ENCODE measurements around the gene SGMS1. TPM values are rescaled to one million over a fixed set of nuclear protein-coding genes. Genes with fewer than 3 reads are reported as not detected.

Gene SGMS1
- total and polyA plus RNA-seq, 3 donors from 2014 or later, result 30.6 to 90.9 (median 63.2) TPM

DNA sequence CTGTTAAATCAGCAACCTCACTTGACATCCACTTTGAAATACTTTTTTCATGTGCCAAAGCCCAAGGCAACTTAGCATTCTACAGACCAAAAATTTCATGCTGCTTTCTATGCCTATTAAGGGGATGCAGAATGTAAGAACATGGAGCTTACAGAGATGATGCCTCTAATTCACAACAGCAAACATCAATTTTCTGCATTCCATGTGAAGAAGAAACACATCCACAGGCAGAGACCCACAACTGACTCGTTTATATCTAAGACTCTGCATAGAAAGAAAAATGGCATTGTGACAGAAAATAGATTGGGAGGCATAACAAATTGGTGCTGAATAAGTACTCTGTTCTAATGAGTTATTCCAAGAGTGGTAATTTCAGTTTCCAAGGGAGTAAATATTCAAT lies 107.6 kb downstream of the SGMS1 start:
- intact Hi-C loops (cut with DNase I; ENCODE audit: low total_unique reads), result no loop called here
- Histone ChIP-seq H3K4me1 (peaks cover 19% of the 10 kb centered on the region), H3K27ac (no peak overlapping the region), H3K36me3 (ENCODE audit: low read depth, missing control alignments) (no peaks in the 10 kb centered on the region), H3K27me3 (no peaks in the 10 kb centered on the region), H3K4me3 (no peak overlapping the region), H3K9me3 (no peaks in the 10 kb centered on the region)
- WGBS, 2 donors, result 29 to 59% methylated on average over 1 of the region's 1 CpG
- DNase-seq, result no peak
- TF ChIP-seq, protein P1, sequence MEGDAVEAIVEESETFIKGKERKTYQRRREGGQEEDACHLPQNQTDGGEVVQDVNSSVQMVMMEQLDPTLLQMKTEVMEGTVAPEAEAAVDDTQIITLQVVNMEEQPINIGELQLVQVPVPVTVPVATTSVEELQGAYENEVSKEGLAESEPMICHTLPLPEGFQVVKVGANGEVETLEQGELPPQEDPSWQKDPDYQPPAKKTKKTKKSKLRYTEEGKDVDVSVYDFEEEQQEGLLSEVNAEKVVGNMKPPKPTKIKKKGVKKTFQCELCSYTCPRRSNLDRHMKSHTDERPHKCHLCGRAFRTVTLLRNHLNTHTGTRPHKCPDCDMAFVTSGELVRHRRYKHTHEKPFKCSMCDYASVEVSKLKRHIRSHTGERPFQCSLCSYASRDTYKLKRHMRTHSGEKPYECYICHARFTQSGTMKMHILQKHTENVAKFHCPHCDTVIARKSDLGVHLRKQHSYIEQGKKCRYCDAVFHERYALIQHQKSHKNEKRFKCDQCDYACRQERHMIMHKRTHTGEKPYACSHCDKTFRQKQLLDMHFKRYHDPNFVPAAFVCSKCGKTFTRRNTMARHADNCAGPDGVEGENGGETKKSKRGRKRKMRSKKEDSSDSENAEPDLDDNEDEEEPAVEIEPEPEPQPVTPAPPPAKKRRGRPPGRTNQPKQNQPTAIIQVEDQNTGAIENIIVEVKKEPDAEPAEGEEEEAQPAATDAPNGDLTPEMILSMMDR (IDR thresholded peaks at IDR 0.05), result no peak
- TF ChIP-seq POLR2A (IDR thresholded peaks at IDR 0.05), result no peak

DNA sequence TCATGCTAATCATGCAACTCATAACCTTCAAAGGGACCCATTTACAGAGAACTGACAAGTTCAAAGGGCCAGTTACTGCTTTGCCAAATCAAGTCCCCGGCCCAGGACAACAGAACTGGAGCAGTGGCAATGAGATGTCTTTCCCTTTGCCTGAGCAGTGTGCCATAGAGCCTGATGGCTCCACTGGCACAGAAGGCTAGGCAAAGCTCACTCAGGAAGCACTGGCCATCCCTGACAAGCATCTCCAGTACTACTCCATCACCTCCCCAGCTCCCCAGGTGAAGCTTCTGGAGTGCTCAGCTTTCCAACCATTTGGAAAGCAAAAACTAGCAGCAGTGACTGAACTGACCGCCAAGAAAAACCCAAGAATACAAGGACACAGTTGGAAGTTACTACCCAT lies 108.3 kb downstream of the SGMS1 start:
- 80 to 81% methylated on average over 2 of the region's 2 CpGs for WGBS, 2 donors
- intact Hi-C loops (cut with DNase I; ENCODE audit: low total_unique reads), result no loop called here
- H3K27me3 ChIP-seq, result no peaks in the 10 kb centered on the region
- no peak for DNase-seq
- H3K27ac ChIP-seq, result no peak overlapping the region
- no peaks in the 10 kb centered on the region for H3K9me3 ChIP-seq
- no peak for TF ChIP-seq POLR2A (IDR thresholded peaks at IDR 0.05)
- TF ChIP-seq, protein P1 (IDR thresholded peaks at IDR 0.05), result no peak
- no peaks in the 10 kb centered on the region for H3K36me3 ChIP-seq (ENCODE audit: low read depth, missing control alignments)
- no peak overlapping the region for H3K4me3 ChIP-seq
- H3K4me1 ChIP-seq, result peaks cover 19% of the 10 kb centered on the region

DNA sequence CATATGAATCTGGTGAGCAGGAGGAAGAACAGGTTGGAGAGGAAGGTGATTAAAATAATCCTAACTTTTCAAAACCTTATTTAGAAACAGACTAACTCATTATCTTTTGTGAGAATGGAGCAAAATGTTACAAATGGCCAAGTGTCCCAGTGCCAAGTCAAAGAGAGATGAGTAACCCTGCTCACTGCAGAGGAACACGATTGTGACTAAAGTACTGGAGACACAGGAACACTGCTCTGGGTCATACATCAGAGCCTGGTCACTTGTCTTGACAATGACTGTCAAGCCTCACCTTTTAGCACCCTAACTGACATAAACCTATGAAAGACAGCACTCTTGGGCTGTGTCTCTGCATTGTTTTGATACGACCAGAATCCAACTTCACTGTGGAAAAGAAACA lies 108.8 kb downstream of the SGMS1 start:
- no peaks in the 10 kb centered on the region for H3K27me3 ChIP-seq
- 54 to 62% methylated on average over 2 of the region's 2 CpGs for WGBS, 2 donors
- no peak overlapping the region for H3K4me3 ChIP-seq
- H3K4me1 ChIP-seq, result peaks cover 19% of the 10 kb centered on the region
- no peaks in the 10 kb centered on the region for H3K9me3 ChIP-seq
- H3K36me3 ChIP-seq (ENCODE audit: low read depth, missing control alignments), result no peaks in the 10 kb centered on the region
- no peak overlapping the region for H3K27ac ChIP-seq
- DNase-seq, result peak; percentile 63
- intact Hi-C loops (cut with DNase I; ENCODE audit: low total_unique reads), result no loop called here
- TF ChIP-seq, protein P1 (IDR thresholded peaks at IDR 0.05), result no peak
- TF ChIP-seq POLR2A (IDR thresholded peaks at IDR 0.05), result no peak

DNA sequence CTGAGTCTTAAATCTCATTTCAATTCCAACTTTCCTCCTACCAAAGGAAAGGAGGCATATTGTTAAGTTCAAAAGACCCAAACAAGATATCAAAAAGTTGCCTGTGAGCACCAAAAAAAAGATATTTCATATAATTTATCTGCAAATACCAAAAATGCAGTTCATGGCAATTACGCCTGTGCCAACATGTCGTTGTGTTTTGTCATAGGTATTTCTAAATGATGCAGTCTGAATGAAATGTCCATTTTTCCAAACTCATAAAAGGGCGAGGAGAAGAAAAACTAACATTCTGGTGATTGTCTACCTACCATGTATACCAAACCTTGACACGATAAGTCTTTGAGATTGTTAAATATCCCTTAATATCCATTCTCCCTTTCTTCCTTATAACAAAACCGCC lies 109.8 kb downstream of the SGMS1 start:
- Histone ChIP-seq H3K4me3 (no peak overlapping the region), H3K27me3 (no peaks in the 10 kb centered on the region), H3K27ac (no peak overlapping the region), H3K4me1 (peaks cover 19% of the 10 kb centered on the region), H3K9me3 (no peaks in the 10 kb centered on the region), H3K36me3 (ENCODE audit: low read depth, missing control alignments) (no peaks in the 10 kb centered on the region)
- intact Hi-C loops (cut with DNase I; ENCODE audit: low total_unique reads), result no loop called here
- 77% methylated on average over 5 of the region's 5 CpGs for WGBS, 2 donors
- DNase-seq, result no peak
- TF ChIP-seq POLR2A (IDR thresholded peaks at IDR 0.05), result no peak
- TF ChIP-seq, protein P1 (IDR thresholded peaks at IDR 0.05), result no peak

DNA sequence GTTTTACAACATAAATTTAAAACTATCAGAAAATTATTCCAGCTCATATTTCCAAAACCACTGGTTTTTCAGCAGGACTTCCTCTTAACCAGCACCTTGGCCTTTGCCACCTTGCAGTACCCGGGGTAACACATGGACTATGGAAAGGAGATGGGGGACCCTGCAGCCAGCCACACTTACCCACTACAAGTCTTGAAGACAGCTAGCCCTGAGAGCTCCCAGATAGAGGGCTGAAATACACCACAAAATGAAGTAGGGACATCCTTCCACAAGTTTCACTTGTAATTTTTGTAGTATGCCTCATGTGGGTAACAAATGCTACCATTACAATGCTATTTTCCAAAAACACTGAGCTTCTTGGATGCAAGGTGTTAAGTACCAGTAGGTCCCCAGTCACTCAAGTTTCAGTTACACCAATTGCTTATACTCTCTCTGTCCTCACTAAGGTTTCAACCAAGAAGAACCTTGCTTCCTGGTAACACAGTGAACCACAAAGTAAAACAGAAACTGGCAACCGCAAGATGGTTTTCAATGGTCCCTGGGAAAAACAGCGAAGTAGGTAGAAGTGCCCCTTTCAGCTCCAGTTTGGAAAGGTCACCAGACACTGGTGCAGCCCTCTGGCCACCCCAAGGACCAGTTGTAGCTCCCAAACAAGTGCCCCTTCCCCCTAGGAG lies 110.9 kb downstream of the SGMS1 start:
- WGBS, 2 donors, result 95% methylated on average over 3 of the region's 3 CpGs
- intact Hi-C loops (cut with DNase I; ENCODE audit: low total_unique reads), result no loop called here
- no peaks in the 10 kb centered on the region for H3K36me3 ChIP-seq (ENCODE audit: low read depth, missing control alignments)
- no peaks in the 10 kb centered on the region for H3K27me3 ChIP-seq
- no peaks in the 10 kb centered on the region for H3K9me3 ChIP-seq
- TF ChIP-seq, protein P1 (IDR thresholded peaks at IDR 0.05), result no peak
- no peak for TF ChIP-seq POLR2A (IDR thresholded peaks at IDR 0.05)
- peaks cover 20% of the 10 kb centered on the region for H3K4me1 ChIP-seq
- H3K4me3 ChIP-seq, result no peak overlapping the region
- no peak overlapping the region for H3K27ac ChIP-seq
- no peak for DNase-seq

Measured in testis (tissue), 3 donors.